Ovary (tissue), 3 donors: ENCODE results near the gene CORO1C.

Experiments
- CTCF ChIP-seq, 3 donors: fragments of 450-650 bp in 2 of 3; fragments of 200-600 bp in 1 of 3; IDR thresholded peaks; one replicate each; pipeline versions ENCODE4 v1.5.1 to v1.8.0; 2016 to 2022; ENCODE audit warnings: antibody characterized with exemption in 3 of 3, mild to moderate bottlenecking in 1 of 3
- EP300 ChIP-seq: sonication (generic); formaldehyde crosslinking; IDR thresholded peaks from one replicate; pipeline ENCODE4 v1.6.1; 2017; ENCODE audit warnings: antibody characterized with exemption
- donor health status: DM: no; HTN: no; CAD: no.

DNA sequence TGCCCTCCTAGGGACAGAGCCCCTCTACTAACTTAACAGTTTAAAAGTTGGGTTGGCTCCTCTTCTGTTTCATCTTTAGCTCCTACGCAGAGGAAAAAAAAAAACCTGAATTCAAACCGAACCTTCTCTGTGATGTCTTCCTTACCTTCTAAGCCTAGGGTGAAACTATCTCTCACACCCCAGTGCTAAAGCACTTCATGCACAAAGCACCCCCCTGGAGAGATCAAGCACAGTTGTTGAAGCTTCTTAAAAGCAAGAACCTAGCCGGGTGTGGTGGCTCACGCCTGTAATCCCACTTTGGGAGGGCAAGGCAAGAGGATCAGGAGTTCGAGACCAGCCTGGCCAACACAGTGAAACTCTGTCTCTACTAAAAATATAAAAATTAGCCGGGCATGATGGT, 37.6 kb downstream of the CORO1C start:
- TF ChIP-seq CTCF (IDR thresholded peaks at IDR 0.05) (no peak), EP300 (no peak)
